Pancreas (tissue), 10 donors: ENCODE data around the gene ETV3L. TPM values are rescaled to one million over a fixed set of nuclear protein-coding genes. Genes with fewer than 3 reads are reported as not detected.

Experiments
- ATAC-seq, 4 donors: fragments of 200-7000 bp; cut with Tn5 transposase; one replicate each; pipeline versions ENCODE4 v1.8.0 to v1.9.1; 2020; ENCODE audit warnings: mild to moderate bottlenecking in 4 of 4, moderate library complexity in 4 of 4
- DNase-seq, 6 donors: peaks; one replicate each; pipeline ENCODE4 v3.0.0-alpha.2; 2020
- FAIRE-seq: peaks from 2 replicates; lab custom pipeline; 2012; peaks lifted over from hg19 to GRCh38; lab: Jason Lieb, UNC
- H3K27ac ChIP-seq, 4 donors: fragments of 200-600 bp; sonication (generic); 1 replicate in 3 of 4; 2 replicates in 1 of 4; pipeline versions ENCODE4 v1.5.0 to v1.8.0; 2020
- H3K27me3 ChIP-seq, 4 donors: fragments of 200-600 bp; one replicate each; pipeline ENCODE4 v1.8.0; 2021
- H3K36me3 ChIP-seq, 3 donors: fragments of 200-600 bp; sonication (generic) in 1 of 3; one replicate each; pipeline versions ENCODE4 v1.5.0 to v1.8.0; 2020 to 2021
- H3K4me1 ChIP-seq, 3 donors: fragments of 200-600 bp; one replicate each; pipeline ENCODE4 v1.8.0; 2021
- H3K4me3 ChIP-seq, 4 donors: fragments of 200-600 bp; sonication (generic) in 2 of 4; one replicate each; pipeline versions ENCODE4 v1.5.0 to v1.8.0; 2020 to 2021
- H3K9me3 ChIP-seq, 4 donors: fragments of 200-600 bp; one replicate each; pipeline ENCODE4 v1.8.0; 2021
- WGBS, 2 donors: extraction: QIAGEN DNeasy Blood & Tissue Kit; methylation state at CpG; one replicate each; pipeline ENCODE4 v1.1.7; 2013; 5-methylcytosine and 5-hydroxymethylcytosine counted together
- intact Hi-C, 3 donors: fragments of 100-400 bp; cut with DNase I; formaldehyde crosslinking; loops; one replicate each; pipeline versions ENCODE4 v1.11.1 to v1.14.2; 2022
- polyA plus RNA-seq, 2 donors: library from polyadenylated mRNA; stranded (reverse); fragments of 200-250 nt; gene quantifications; one replicate each; pipeline ENCODE4 v1.2.3, GENCODE V29; 2013
- total RNA-seq, 6 donors: library from RNA; stranded (reverse); fragmentation: NEBNext Ultra II Directional in 4 of 6; extraction: Animal tissue kit (Norgen Biotek cat#: 25700) in 4 of 6; gene quantifications; one replicate each; pipeline versions ENCODE4 v1.2.1 to v1.2.4, GENCODE V29; 2021 to 2023
- TF ChIP-seq, protein P1 (sequence below), 4 donors: fragments of 200-600 bp; sonication (generic) in 3 of 4; IDR thresholded peaks; one replicate each; pipeline versions ENCODE4 v1.5.0 to v1.8.0; 2021; ENCODE audit warnings: antibody characterized with exemption in 4 of 4
- donor health status: healthy with polysubstance abuse.
- donor health status: DM: no; HTN: no; CAD: no; lungs with moderate emphysema.
- donor health status: DM: no; HTN: no; CAD: no.
- donor health status: control.
- donor health status: control.
- donor health status: Bipolar disorder and iron deficiency.
- donor health status: DM: yes; HTN: yes; CAD: no.
- donor health status: DM: no; HTN: no; CAD: no.
- donor health status: DM: no; HTN: no; CAD: no.
- donor health status: DM: yes; HTN: yes; CAD: no.

ETV3L gene
- total and polyA plus RNA-seq, 8 donors = 0.14 TPM; not detected in 7

DNA sequence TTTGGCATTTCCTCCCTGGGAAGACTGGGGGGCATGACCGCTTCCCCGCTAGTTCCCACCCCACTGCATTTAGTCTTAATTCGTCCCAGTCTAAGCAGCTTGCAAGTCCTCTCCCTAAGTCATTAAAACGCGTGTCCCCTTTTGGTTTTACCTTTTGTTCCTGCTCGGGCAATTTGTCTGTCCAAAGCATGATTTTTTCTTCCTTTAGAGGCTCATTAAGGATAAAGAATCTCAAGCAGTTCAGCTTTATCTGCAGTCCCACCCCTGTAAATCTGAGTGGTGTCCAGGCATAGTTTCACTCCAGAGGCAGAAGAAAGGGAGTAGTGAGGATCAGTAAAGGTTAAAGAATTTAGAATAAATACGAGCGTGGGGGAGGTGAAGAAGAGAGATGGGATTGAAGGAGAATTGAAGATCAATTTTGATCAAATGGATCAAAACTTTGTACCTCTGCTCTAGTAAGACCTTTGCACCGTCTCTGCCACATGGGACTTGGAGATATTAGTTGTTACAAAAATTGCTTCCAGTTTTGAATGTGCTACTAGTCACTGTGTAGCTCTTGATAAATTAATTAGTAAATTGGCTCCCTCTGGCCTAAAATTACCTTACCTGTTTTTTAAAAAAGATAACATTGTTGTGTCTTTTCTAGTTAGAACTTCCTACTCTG, 39.6 kb upstream of the ETV3L start:
- ATAC-seq (no peak), DNase-seq (no peak), FAIRE-seq (no peak)
- WGBS, 2 donors = 26 to 27% methylated on average over 9 of the region's 9 CpGs
- Histone ChIP-seq H3K27ac (peak overlapping the region; percentile 84 to 96 (median 92)), H3K27me3 (no peaks in the 10 kb centered on the region), H3K4me3 (peak overlapping the region in 3 of 4 donors; percentile 66 to 97 (median 73)), H3K36me3 (peaks cover 5 to 10% (median 7%) of the 10 kb centered on the region in 3 donors), H3K4me1 (peaks cover 3 to 19% (median 14%) of the 10 kb centered on the region in 3 donors), H3K9me3 (no peaks in the 10 kb centered on the region)
- TF ChIP-seq, protein P1, sequence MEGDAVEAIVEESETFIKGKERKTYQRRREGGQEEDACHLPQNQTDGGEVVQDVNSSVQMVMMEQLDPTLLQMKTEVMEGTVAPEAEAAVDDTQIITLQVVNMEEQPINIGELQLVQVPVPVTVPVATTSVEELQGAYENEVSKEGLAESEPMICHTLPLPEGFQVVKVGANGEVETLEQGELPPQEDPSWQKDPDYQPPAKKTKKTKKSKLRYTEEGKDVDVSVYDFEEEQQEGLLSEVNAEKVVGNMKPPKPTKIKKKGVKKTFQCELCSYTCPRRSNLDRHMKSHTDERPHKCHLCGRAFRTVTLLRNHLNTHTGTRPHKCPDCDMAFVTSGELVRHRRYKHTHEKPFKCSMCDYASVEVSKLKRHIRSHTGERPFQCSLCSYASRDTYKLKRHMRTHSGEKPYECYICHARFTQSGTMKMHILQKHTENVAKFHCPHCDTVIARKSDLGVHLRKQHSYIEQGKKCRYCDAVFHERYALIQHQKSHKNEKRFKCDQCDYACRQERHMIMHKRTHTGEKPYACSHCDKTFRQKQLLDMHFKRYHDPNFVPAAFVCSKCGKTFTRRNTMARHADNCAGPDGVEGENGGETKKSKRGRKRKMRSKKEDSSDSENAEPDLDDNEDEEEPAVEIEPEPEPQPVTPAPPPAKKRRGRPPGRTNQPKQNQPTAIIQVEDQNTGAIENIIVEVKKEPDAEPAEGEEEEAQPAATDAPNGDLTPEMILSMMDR (IDR thresholded peaks at IDR 0.05) = no peak
- intact Hi-C loops = no loop called here

DNA sequence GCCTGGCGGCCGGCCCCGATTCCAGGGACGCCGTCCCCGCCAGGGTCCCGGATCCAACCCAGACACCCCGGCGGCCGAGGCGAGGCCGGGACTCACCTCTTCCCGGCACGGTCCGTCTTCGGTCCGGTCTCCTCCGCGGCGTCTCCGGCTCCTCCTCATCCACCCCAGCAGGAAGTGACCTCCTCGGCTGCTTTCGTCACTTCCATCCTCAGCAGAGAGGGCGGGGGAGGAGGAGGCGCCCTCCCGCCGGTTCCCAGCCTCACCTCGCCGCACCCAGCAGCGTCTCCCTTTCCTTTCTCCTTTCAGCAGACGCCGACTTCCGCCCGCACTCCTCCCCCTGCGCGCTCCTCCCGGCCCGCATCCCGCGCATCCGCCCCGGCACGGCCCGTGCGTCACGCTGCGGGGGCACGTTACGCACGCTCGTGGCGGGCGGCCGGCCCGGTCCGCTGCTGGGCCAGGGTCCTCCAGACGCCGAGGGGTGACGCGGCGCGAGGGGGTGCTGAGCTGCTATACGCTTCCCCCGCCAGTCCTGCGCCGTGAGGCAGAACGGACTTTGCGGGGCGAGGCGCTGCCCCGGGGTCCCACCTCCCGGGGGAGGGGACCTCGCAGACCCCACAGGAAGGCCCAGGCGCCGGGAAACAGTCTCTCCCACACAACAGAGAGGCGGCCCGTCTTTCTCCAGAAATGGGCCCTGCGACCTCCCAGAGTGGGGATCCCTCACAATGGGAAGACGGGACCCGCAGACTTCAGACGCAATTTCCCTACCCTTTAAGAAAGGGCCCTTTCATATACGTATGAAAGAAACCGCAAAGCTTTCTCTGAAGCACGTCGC, 38.8 kb upstream of the ETV3L start, which contains the start of gene ETV3:
Gene ETV3 (minus strand): TSS at position 176 of the 832 bp plus-strand sequence. CDS start 2,043 bp downstream, outside the sequence.
- Histone ChIP-seq H3K36me3 (peaks cover 5 to 18% (median 7%) of the 10 kb centered on the region in 3 donors), H3K4me1 (peaks cover 3 to 19% (median 14%) of the 10 kb centered on the region in 3 donors), H3K27ac (peak within 1 kb of the TSS; percentile 84 to 96 (median 92)), H3K9me3 (no peaks in the 10 kb centered on the region), H3K4me3 (peak within 1 kb of the TSS; percentile 66 to 97 (median 80)), H3K27me3 (no peaks in the 10 kb centered on the region)
- DNase-seq = peak; percentile 87 to 94 (median 88)
- peak; percentile 97 to 98 (median 98) for ATAC-seq
- intact Hi-C loops = no loop called here
- 0 to 1% methylated on average over 80 to 85 of the region's 85 CpGs for WGBS, 2 donors
- TF ChIP-seq, protein P1 (IDR thresholded peaks at IDR 0.05) = no peak
- FAIRE-seq = no peak

- WGBS, 2 donors = 0 to 1% methylated on average over 26 to 36 of the region's 36 CpGs
- intact Hi-C loops = no loop called here
- peak overlapping the region; percentile 66 to 97 (median 80) for H3K4me3 ChIP-seq
- H3K36me3 ChIP-seq = peaks cover 5 to 24% (median 7%) of the 10 kb centered on the region in 3 donors
- H3K27me3 ChIP-seq = no peaks in the 10 kb centered on the region
- DNase-seq (no peak), ATAC-seq (peak; percentile 0 to 25 (median 14)), FAIRE-seq (no peak)
- no peaks in the 10 kb centered on the region for H3K9me3 ChIP-seq
- H3K27ac ChIP-seq = peak overlapping the region; percentile 84 to 96 (median 92)
- TF ChIP-seq, protein P1 (IDR thresholded peaks at IDR 0.05) = no peak
- peaks cover 3 to 19% (median 14%) of the 10 kb centered on the region in 3 donors for H3K4me1 ChIP-seq
Observed at GRCh38 chr1:157137408-157138219, 38.0 kb upstream of the ETV3L start.

DNA sequence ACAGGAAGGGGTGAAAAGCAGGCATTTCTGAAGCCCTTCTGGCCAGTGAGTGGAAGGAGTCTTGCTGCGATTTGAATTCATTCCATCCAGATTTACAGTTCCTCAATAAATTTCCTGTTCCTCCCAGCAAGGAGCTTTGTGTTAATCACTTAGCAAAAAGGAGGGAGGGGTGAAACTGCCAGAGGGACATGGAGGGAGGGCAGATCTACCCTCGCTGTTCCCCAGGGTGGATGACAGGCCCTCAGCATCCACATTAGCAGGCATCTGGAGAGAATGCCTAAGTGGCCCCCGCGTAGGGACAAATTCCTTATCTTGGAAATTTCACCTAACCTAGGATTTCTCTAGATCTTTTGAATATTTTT, 37.4 kb upstream of the ETV3L start:
- Histone ChIP-seq H3K27ac (no peak overlapping the region), H3K4me3 (peak overlapping the region in 3 of 4 donors; percentile 66 to 97 (median 73)), H3K9me3 (no peaks in the 10 kb centered on the region), H3K4me1 (peaks cover 3 to 19% (median 14%) of the 10 kb centered on the region in 3 donors), H3K36me3 (peaks cover 5 to 24% (median 7%) of the 10 kb centered on the region in 3 donors), H3K27me3 (no peaks in the 10 kb centered on the region)
- DNase-seq (no peak), ATAC-seq (no peak), FAIRE-seq (no peak)
- 12% methylated on average over 4 of the region's 4 CpGs for WGBS, 2 donors
- TF ChIP-seq, protein P1 (IDR thresholded peaks at IDR 0.05) = no peak
- intact Hi-C loops = no loop called here
